ENCODE data around the gene LETM1. TPM values are rescaled to one million over a fixed set of nuclear protein-coding genes. Genes with fewer than 3 reads are reported as not detected.
A peak's percentile ranks its signal among the peaks of the same experiment; 100 is the strongest.

The LETM1 gene
- total RNA-seq, 1 donor from 2014 or later, result 16.9 TPM

GRCh38 chr4:1885414-1885813, 29.5 kb upstream of the LETM1 start:
- Mint-ChIP-seq H3K36me3 (peaks cover 43% of the 10 kb centered on the region), H3K4me1 (peaks cover 18% of the 10 kb centered on the region), H3K9me3 (peaks cover 13% of the 10 kb centered on the region), H3K27me3 (ENCODE audit: insufficient read depth, low read depth) (peaks cover 2% of the 10 kb centered on the region), H3K4me3 (peak overlapping the region; percentile 41), H3K27ac (peak overlapping the region; percentile 22)
- H3K4me2 ChIP-seq, result no peak overlapping the region
- H2AFZ ChIP-seq (replicated peaks), result no peak overlapping the region
- no peaks in the 10 kb centered on the region for H3K9me3 ChIP-seq (ENCODE audit: low read depth)
- peaks cover 100% of the 10 kb centered on the region for H3K79me2 ChIP-seq (ENCODE audit: low read depth)
- no peaks in the 10 kb centered on the region for H3K36me3 ChIP-seq
- TF ChIP-seq EZH2phosphoT487 (IDR thresholded peaks at IDR 0.05) (no peak), EZH2 (IDR thresholded peaks at IDR 0.05) (no peak), CTCF (IDR thresholded peaks at IDR 0.05) (no peak)
- H3K27ac ChIP-seq, result no peak overlapping the region
- H3F3A ChIP-seq (ENCODE audit: low read depth), result no peaks in the 10 kb centered on the region
- H4K20me1 ChIP-seq (ENCODE audit: low read depth), result peaks cover 93% of the 10 kb centered on the region
- no peaks in the 10 kb centered on the region for H3K4me1 ChIP-seq
- DNase-seq (ENCODE audit: low spot score), result no peak
- H3K9ac ChIP-seq, result no peak overlapping the region
- no peaks in the 10 kb centered on the region for H3K27me3 ChIP-seq
- no peak overlapping the region for H3K4me3 ChIP-seq

- no peak overlapping the region for H3K27ac Mint-ChIP-seq
Observed at GRCh38 chr4:1883583-1883982, 27.6 kb upstream of the LETM1 start.

GRCh38 chr4:1882850-1883271, 26.9 kb upstream of the LETM1 start:
- peaks cover 8% of the 10 kb centered on the region for H3K9me3 Mint-ChIP-seq
- H3K27me3 Mint-ChIP-seq (ENCODE audit: insufficient read depth, low read depth), result peaks cover 4% of the 10 kb centered on the region
- no peak overlapping the region for H3K4me2 ChIP-seq
- H3K36me3 ChIP-seq, result no peaks in the 10 kb centered on the region
- no peak for TF ChIP-seq EZH2 (IDR thresholded peaks at IDR 0.05)
- TF ChIP-seq EZH2phosphoT487 (IDR thresholded peaks at IDR 0.05), result no peak
- TF ChIP-seq CTCF (IDR thresholded peaks at IDR 0.05), result no peak
- H3K36me3 Mint-ChIP-seq, result peaks cover 40% of the 10 kb centered on the region
- H3K27ac ChIP-seq, result no peak overlapping the region
- no peak overlapping the region for H3K4me3 Mint-ChIP-seq
- H3K27ac Mint-ChIP-seq, result peak overlapping the region; percentile 18
- H4K20me1 ChIP-seq (ENCODE audit: low read depth), result peaks cover 99% of the 10 kb centered on the region
- no peak overlapping the region for H2AFZ ChIP-seq (replicated peaks)
- no peak overlapping the region for H3K9ac ChIP-seq
- H3K9me3 ChIP-seq (ENCODE audit: low read depth), result no peaks in the 10 kb centered on the region
- H3K4me1 ChIP-seq, result peaks cover 8% of the 10 kb centered on the region
- peaks cover 100% of the 10 kb centered on the region for H3K79me2 ChIP-seq (ENCODE audit: low read depth)
- H3K27me3 ChIP-seq, result no peaks in the 10 kb centered on the region
- DNase-seq (ENCODE audit: low spot score), result no peak
- H3K4me1 Mint-ChIP-seq, result peaks cover 36% of the 10 kb centered on the region
- H3F3A ChIP-seq (ENCODE audit: low read depth), result no peaks in the 10 kb centered on the region
- no peak overlapping the region for H3K4me3 ChIP-seq

More at GRCh38 chr4:1883583-1883982, 27.6 kb upstream of the LETM1 start:
- H3K27ac ChIP-seq, result no peak overlapping the region
- H3K4me3 ChIP-seq, result no peak overlapping the region
- Mint-ChIP-seq H3K36me3 (peaks cover 41% of the 10 kb centered on the region), H3K4me3 (no peak overlapping the region), H3K4me1 (peaks cover 33% of the 10 kb centered on the region), H3K9me3 (peaks cover 8% of the 10 kb centered on the region), H3K27me3 (ENCODE audit: insufficient read depth, low read depth) (peaks cover 4% of the 10 kb centered on the region)
- TF ChIP-seq EZH2phosphoT487 (IDR thresholded peaks at IDR 0.05) (no peak), CTCF (IDR thresholded peaks at IDR 0.05) (no peak), EZH2 (IDR thresholded peaks at IDR 0.05) (no peak)
- H3K79me2 ChIP-seq (ENCODE audit: low read depth), result peaks cover 100% of the 10 kb centered on the region
- no peaks in the 10 kb centered on the region for H3K9me3 ChIP-seq (ENCODE audit: low read depth)
- no peaks in the 10 kb centered on the region for H3K27me3 ChIP-seq
- peaks cover 99% of the 10 kb centered on the region for H4K20me1 ChIP-seq (ENCODE audit: low read depth)
- H2AFZ ChIP-seq (replicated peaks), result no peak overlapping the region
- no peaks in the 10 kb centered on the region for H3F3A ChIP-seq (ENCODE audit: low read depth)
- peaks cover 8% of the 10 kb centered on the region for H3K4me1 ChIP-seq
- DNase-seq (ENCODE audit: low spot score), result no peak
- H3K4me2 ChIP-seq, result no peak overlapping the region
- no peak overlapping the region for H3K9ac ChIP-seq
- no peaks in the 10 kb centered on the region for H3K36me3 ChIP-seq

All from neural progenitor cell (in vitro differentiated cells).